ENCODE data around the gene ACTR3C.
A peak's percentile ranks its signal among the peaks of the same experiment; 100 is the strongest.
"Not testable (repeated sequence)": the region's sequence is repeated elsewhere in the genome, so short reads cannot be mapped to it uniquely, and the experiment has no call there.

ACTR3C gene

GRCh38 chr7:150334108-150334507, 10.8 kb upstream of the ACTR3C start:
- DNase-seq = no peak

- DNase-seq = no peak
Observed at GRCh38 chr7:150333659-150334058, 10.3 kb upstream of the ACTR3C start.

GRCh38 chr7:150332852-150333635, 9.7 kb upstream of the ACTR3C start:
- DNase-seq = no peak

- no peak for DNase-seq
Observed at GRCh38 chr7:150330211-150330885, 7.0 kb upstream of the ACTR3C start.

GRCh38 chr7:150329331-150330120, 6.2 kb upstream of the ACTR3C start:
- no peak for DNase-seq

- no peak for DNase-seq
Observed at GRCh38 chr7:150327308-150327707, 4.0 kb upstream of the ACTR3C start.

GRCh38 chr7:150326657-150327268, 3.4 kb upstream of the ACTR3C start:
- no peak for DNase-seq

- no peak for DNase-seq
Observed at GRCh38 chr7:150325901-150326300, 2.6 kb upstream of the ACTR3C start.

- no peak for DNase-seq
Observed at GRCh38 chr7:150325110-150325611, 1.8 kb upstream of the ACTR3C start.

GRCh38 chr7:150324373-150324961, 1.1 kb upstream of the ACTR3C start:
- no peak for DNase-seq

GRCh38 chr7:150323682-150324372, 482 bp upstream of the ACTR3C start:
- DNase-seq = no peak

GRCh38 chr7:150322114-150322832, 1.1 kb downstream of the ACTR3C start:
- peak; percentile 60 for DNase-seq

- DNase-seq = no peak
Observed at GRCh38 chr7:150321788-150322113, 1.6 kb downstream of the ACTR3C start.

- no peak for DNase-seq
Observed at GRCh38 chr7:150317748-150318444, 5.4 kb downstream of the ACTR3C start.

- not testable (repeated sequence) for DNase-seq
Observed at GRCh38 chr7:150316987-150317386, 6.4 kb downstream of the ACTR3C start.

GRCh38 chr7:150314639-150315239, 8.6 kb downstream of the ACTR3C start:
- no peak for DNase-seq

- no peak for DNase-seq
Observed at GRCh38 chr7:150313870-150314269, 9.5 kb downstream of the ACTR3C start.

- no peak for DNase-seq
Observed at GRCh38 chr7:150313367-150313809, 10.0 kb downstream of the ACTR3C start.

- not testable (repeated sequence) for DNase-seq
Observed at GRCh38 chr7:150312649-150313366, 10.5 kb downstream of the ACTR3C start.
